ENCODE measurements around the gene SDK2. TPM values are rescaled to one million over a fixed set of nuclear protein-coding genes. Genes with fewer than 3 reads are reported as not detected.

Gene SDK2
- total RNA-seq, 2 experiments from 2014 or later, result 2.4 to 2.5 TPM

DNA sequence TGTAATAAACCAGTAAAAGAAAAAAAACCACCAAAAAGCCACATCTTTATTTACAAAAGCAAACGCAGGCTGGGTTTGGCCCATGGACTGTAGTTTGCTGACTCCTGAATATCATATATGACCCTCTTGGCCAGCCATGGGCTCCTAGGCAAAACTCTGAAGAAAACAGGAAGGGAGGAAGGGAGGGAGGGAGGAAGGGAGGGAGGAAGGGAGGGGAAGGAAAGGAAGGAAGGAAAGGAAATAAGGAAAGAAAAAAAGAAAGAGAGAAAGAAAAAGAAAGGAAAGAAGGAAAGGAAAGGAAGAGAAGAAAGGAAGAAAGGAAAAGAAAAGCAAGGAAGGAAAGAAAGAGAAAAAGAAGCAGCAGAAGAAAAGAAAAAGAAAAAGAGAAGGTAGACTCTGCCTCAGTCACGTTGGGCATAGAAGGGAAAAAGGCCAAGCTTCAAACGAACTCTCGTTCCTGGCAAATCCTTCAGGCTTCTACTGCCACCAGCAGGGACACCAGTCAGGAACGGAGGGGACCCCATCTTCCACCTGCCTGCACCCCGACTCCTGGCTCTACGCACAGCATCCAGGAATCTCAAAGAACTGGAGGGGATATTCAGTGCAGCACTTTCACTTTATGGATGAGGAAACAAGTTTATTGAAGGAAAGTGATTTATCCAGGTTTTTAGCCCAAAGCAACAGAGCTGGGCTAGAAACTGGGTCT is 354.5 kb downstream of the SDK2 start:
- POLR2A ChIA-PET, result interaction anchor here (1.6 kb wide), 1 partner anchor 58 kb away, joined by 4 read pairs; a partner anchor contains a TSS
- no peak overlapping the region for H3K4me3 Mint-ChIP-seq
- CTCF ChIA-PET, result interaction anchor here (0.6 to 1.5 kb wide), 2 partner anchors 34 to 61 kb away, joined by 3 to 5 read pairs; no protein-coding TSS in a partner anchor
- H3K27me3 Mint-ChIP-seq, result peaks cover 2% of the 10 kb centered on the region
- H3K27ac Mint-ChIP-seq, result no peak overlapping the region
- DNase-seq, result no peak
- no peaks in the 10 kb centered on the region for H3K9me3 Mint-ChIP-seq
- H3K36me3 Mint-ChIP-seq (ENCODE audit: low read depth), result no peaks in the 10 kb centered on the region
- H3K4me1 Mint-ChIP-seq, result peaks cover 31% of the 10 kb centered on the region

DNA sequence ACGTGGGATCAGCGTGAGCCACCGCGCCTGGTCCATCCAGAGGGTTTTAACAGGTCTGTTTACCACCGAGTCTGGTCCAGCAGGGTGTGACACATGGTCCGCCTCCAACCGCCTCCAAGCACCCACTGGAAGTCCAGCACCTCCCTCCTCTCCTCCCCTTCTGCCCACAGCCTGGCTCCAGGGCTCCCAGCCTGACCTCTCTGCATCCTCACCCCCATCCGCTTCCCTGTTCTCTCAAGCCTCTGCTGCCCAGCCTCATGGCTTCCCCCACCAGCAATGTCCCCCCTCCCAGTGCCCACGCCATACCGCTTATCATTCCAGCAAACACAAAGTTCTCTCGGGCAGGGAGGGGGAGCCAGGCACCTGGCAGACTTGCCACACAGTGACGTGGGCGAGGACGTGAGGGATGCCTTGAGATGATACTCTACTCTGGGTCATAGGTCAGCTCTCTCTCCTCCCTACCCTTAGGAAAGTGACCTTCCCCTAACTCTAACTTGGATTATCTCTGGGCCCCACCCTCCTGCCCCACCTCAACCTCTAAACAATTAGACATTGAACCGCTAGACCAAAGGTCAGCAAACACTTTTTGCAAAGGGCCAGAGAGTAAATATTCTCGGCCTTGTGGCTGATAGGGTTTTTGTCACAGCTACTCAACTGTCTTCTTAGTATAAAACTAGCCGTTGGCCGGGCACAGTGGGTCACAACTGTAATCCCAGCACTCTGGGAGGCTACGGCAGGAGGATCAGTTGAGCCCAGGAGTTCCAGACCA is 355.5 kb downstream of the SDK2 start:
- H3K27me3 Mint-ChIP-seq, result no peaks in the 10 kb centered on the region
- peaks cover 31% of the 10 kb centered on the region for H3K4me1 Mint-ChIP-seq
- H3K36me3 Mint-ChIP-seq (ENCODE audit: low read depth), result no peaks in the 10 kb centered on the region
- H3K27ac Mint-ChIP-seq, result no peak overlapping the region
- DNase-seq, result no peak
- no peak overlapping the region for H3K4me3 Mint-ChIP-seq
- ChIA-PET CTCF (interaction anchor here (0.6 kb wide), 1 partner anchor 62 kb away, joined by 3 read pairs; no protein-coding TSS in a partner anchor), POLR2A (no interaction called here)
- H3K9me3 Mint-ChIP-seq, result no peaks in the 10 kb centered on the region

DNA sequence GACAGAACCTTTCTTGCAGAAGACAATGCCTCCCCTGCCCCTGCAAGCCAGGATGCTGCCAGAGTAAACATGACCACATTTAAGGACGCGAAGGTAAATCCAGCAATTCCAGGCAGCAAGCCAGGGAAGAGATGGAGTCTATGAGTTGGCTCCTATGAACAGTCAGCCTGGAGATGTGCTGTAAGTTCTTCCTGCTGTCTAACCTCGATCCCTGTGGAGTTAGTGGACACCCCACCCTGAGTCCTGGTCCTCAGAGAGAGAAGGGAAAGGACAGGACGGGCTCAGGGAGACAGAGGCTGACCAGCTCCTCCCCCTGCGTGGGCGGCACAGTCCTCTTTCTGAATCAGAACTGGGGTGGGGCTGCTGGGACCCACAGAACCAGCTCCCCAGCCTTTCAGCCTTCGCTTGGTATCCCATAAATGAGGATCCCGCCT is 357.4 kb downstream of the SDK2 start:
- Mint-ChIP-seq H3K4me3 (no peak overlapping the region), H3K27ac (no peak overlapping the region), H3K4me1 (peaks cover 27% of the 10 kb centered on the region), H3K9me3 (no peaks in the 10 kb centered on the region), H3K27me3 (no peaks in the 10 kb centered on the region), H3K36me3 (ENCODE audit: low read depth) (no peaks in the 10 kb centered on the region)
- DNase-seq, result no peak
- ChIA-PET CTCF (interaction anchor here (0.9 kb wide), 1 partner anchor 32 kb away, joined by 3 read pairs; no protein-coding TSS in a partner anchor), POLR2A (no interaction called here)

DNA sequence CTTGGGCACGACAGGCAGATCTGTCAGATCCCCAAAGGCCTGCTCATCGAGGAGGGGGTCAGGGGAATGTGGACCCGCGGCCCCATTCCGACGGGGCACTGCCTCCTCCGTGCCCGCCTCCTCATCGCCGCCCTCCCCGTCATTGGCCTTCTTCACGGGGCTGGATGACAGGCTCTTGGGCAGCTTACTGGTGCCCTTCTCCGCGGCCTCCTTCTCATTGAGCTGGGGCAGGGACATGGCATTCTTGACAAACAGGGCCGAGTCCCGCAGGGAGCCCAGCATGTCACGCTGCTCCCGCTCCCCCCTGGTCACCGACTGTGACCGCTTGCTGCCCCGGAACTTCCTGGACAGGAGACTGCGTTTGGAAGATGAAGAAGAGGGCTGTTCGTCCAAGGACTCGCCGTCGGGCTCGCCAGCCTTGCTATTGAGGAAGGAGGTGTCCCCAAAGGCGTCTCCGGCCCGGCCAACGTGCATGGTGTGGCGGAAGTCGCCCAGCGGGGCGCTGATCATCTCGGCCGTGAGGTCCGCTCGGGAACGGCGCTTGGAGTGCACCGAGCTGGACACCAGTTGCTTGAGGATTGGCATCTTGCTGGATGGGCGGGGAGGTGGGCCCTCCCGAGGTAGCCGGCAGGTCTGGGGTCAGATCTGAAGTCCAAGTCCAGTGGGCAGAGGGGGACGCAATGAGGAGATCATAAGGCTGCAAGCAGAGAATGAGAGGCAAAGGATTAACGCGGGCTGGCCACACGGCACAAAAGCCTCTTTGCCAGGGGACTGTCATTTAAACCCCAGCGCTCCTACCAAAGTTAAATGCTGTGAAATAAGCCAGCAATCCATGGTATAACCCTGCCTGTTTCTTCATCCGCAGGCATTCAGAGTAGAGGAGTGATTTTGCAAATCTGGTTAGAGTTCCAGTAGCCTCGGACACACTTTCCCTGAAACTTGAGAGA is 358.1 kb downstream of the SDK2 start:
- CTCF ChIA-PET, result no interaction called here
- Mint-ChIP-seq H3K27ac (no peak overlapping the region), H3K36me3 (ENCODE audit: low read depth) (no peaks in the 10 kb centered on the region)

DNA sequence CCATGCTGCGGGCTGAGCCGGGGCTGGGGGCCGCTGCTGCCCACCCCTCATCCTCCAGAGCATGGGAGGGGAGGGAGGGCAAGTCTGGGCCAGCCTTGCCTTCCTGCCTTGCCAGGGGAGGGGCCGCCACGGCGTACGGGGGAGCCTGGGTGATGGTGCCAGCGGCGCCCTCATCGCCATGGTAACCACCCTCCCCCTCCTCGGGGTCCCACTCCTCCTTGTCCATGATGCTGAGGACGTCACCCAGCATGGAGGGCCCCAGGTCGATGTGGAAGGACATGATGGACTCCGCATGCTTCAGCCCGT is 358.7 kb downstream of the SDK2 start:
- H3K4me3 Mint-ChIP-seq, result no peak overlapping the region
- no peak overlapping the region for H3K27ac Mint-ChIP-seq
- no peaks in the 10 kb centered on the region for H3K27me3 Mint-ChIP-seq
- H3K4me1 Mint-ChIP-seq, result peaks cover 14% of the 10 kb centered on the region
- DNase-seq, result no peak
- no peaks in the 10 kb centered on the region for H3K9me3 Mint-ChIP-seq
- H3K36me3 Mint-ChIP-seq (ENCODE audit: low read depth), result no peaks in the 10 kb centered on the region
- ChIA-PET CTCF (no interaction called here), POLR2A (no interaction called here)

More for the DNA sequence above, 358.1 kb downstream of the SDK2 start:
- Mint-ChIP-seq H3K4me3 (no peak overlapping the region), H3K27me3 (no peaks in the 10 kb centered on the region), H3K4me1 (peaks cover 20% of the 10 kb centered on the region), H3K9me3 (no peaks in the 10 kb centered on the region)
- POLR2A ChIA-PET, result no interaction called here
- no peak for DNase-seq

DNA sequence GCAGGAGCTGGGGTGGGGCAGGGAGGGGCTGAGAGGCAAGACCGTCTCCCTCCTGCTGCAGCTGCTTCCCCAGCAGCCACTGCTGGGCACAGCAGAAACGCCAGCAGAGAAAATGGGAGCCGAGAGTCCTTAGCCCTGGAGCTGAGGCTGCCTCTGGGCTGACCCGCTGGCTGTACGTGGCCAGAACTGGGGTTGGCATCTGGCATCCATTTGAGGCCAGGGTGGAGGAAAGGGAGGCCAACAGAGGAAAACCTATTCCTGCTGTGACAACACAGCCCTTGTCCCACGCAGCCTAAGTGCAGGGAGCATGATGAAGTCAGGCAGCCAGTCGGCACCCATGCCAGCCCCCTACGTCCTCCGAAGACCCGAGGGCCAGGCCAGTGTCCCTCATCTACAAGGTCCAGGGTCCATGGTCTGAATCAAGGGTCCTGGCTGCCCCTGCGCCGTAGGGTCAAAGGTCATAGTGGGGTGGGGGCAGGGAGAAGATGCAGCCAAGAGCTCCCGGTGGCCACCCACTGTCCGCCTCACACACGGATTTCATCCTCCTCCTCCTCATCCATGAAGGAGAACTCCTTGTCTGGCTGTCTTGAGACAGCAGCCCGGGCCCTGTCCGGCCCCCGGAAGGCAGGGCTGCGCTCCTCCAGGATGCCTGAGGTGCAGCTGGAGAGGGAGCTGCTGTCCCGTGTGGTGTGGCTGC is 359.2 kb downstream of the SDK2 start:
- H3K4me3 Mint-ChIP-seq, result no peak overlapping the region
- no peak overlapping the region for H3K27ac Mint-ChIP-seq
- ChIA-PET POLR2A (no interaction called here), CTCF (no interaction called here)
- no peaks in the 10 kb centered on the region for H3K36me3 Mint-ChIP-seq (ENCODE audit: low read depth)
- no peaks in the 10 kb centered on the region for H3K27me3 Mint-ChIP-seq
- H3K9me3 Mint-ChIP-seq, result no peaks in the 10 kb centered on the region
- peaks cover 9% of the 10 kb centered on the region for H3K4me1 Mint-ChIP-seq
- no peak for DNase-seq

Data from activated CD4-positive, alpha-beta memory T cell treated with anti-CD3 and anti-CD28 coated beads, Interleukin-2, amount 10 ng/mL, durations not matched to agents 7 days and 5 days (primary cell).